Astrocyte (in vitro differentiated cells and primary cell): ENCODE measurements around the gene ENO2. TPM values are rescaled to one million over a fixed set of nuclear protein-coding genes. Genes with fewer than 3 reads are reported as not detected.

Source experiments
- DNase-seq: peaks from one replicate; pipeline ENCODE4 v3.0.0-alpha.2; 2010; ENCODE audit warnings: low read depth
- FAIRE-seq: peaks from 2 replicates; lab custom pipeline; 2011; peaks lifted over from hg19 to GRCh38; lab: Jason Lieb, UNC
- H2AFZ ChIP-seq: 2 replicates; pipeline ENCODE4 v1.6.0; 2012; ENCODE audit warnings: low read depth, low read length, inconsistent platforms
- H3K27ac ChIP-seq: 2 replicates; pipeline ENCODE4 v1.5.1; 2011; ENCODE audit warnings: low read depth, low read length, inconsistent platforms
- H3K27me3 ChIP-seq: 2 replicates; pipeline ENCODE4 v1.6.0; 2011; ENCODE audit warnings: low read length, inconsistent platforms; ENCODE audit not compliant: insufficient read depth
- H3K36me3 ChIP-seq: 2 replicates; pipeline ENCODE4 v1.5.1; 2011; ENCODE audit warnings: low read length, inconsistent platforms; ENCODE audit not compliant: insufficient read depth
- H3K4me1 ChIP-seq: 2 replicates; pipeline ENCODE4 v1.5.1; 2011; ENCODE audit warnings: low read length, inconsistent platforms; ENCODE audit not compliant: insufficient read depth
- H3K4me2 ChIP-seq: 2 replicates; pipeline ENCODE4 v1.6.0; 2012; ENCODE audit warnings: low read length, inconsistent platforms
- H3K4me3 ChIP-seq: 2 replicates; pipeline ENCODE4 v1.5.1; 2011; ENCODE audit warnings: low read depth, mild to moderate bottlenecking, low read length, inconsistent platforms; ENCODE audit not compliant: insufficient read depth
- H3K79me2 ChIP-seq: 2 replicates; pipeline ENCODE4 v1.6.0; 2012; ENCODE audit warnings: mild to moderate bottlenecking, low read length, inconsistent platforms; ENCODE audit not compliant: insufficient read depth
- H3K9ac ChIP-seq: 2 replicates; pipeline ENCODE4 v1.6.0; 2012; ENCODE audit warnings: mild to moderate bottlenecking, low read length, inconsistent platforms
- H3K9me3 ChIP-seq: 2 replicates; pipeline ENCODE4 v1.5.1; 2012; ENCODE audit warnings: low read depth, mild to moderate bottlenecking, low read length, inconsistent platforms; ENCODE audit not compliant: insufficient read depth
- H4K20me1 ChIP-seq: 2 replicates; pipeline ENCODE4 v1.6.0; 2012; ENCODE audit warnings: low read length, inconsistent platforms; ENCODE audit not compliant: insufficient read depth
- H3K27ac Mint-ChIP-seq: one replicate; pipeline ENCODE4 v1.8.0; 2021; ENCODE audit warnings: mild to moderate bottlenecking, mixed read lengths; ENCODE audit not compliant: unreplicated experiment
- H3K27me3 Mint-ChIP-seq: one replicate; pipeline ENCODE4 v1.8.0; 2021; ENCODE audit warnings: low read depth, mixed read lengths; ENCODE audit not compliant: unreplicated experiment
- H3K36me3 Mint-ChIP-seq: one replicate; pipeline ENCODE4 v1.8.0; 2021; ENCODE audit warnings: low read depth, mixed read lengths; ENCODE audit not compliant: unreplicated experiment
- H3K4me1 Mint-ChIP-seq: one replicate; pipeline ENCODE4 v1.8.0; 2021; ENCODE audit warnings: low read depth, mixed read lengths; ENCODE audit not compliant: unreplicated experiment
- H3K4me3 Mint-ChIP-seq: one replicate; pipeline ENCODE4 v1.8.0; 2021; ENCODE audit warnings: mild to moderate bottlenecking, moderate library complexity, mixed read lengths; ENCODE audit not compliant: unreplicated experiment
- H3K9me3 Mint-ChIP-seq: one replicate; pipeline ENCODE4 v1.8.0; 2021; ENCODE audit warnings: mild to moderate bottlenecking, mixed read lengths; ENCODE audit not compliant: unreplicated experiment
- EZH2 ChIP-seq: IDR thresholded peaks from 2 replicates; pipeline ENCODE4 v1.6.1; 2012; ENCODE audit warnings: mild to moderate bottlenecking, low read length, inconsistent platforms; ENCODE audit not compliant: insufficient read depth
- total RNA-seq: library from RNA; stranded (reverse); gene quantifications from 2 replicates; pipeline ENCODE4 v1.2.1, GENCODE V29; 2021
- TF ChIP-seq, protein P1 (sequence below): IDR thresholded peaks from 2 replicates; pipeline ENCODE4 v1.5.1; 2011; ENCODE audit warnings: low read depth, mild to moderate bottlenecking, inconsistent platforms, low read length, moderate library complexity; ENCODE audit not compliant: insufficient read depth

ENO2 gene
- total RNA-seq, 1 donor from 2014 or later = 46.4 TPM

GRCh38 chr12:6946033-6946919 lies 31.9 kb downstream of the ENO2 start:
- H3K4me3 ChIP-seq = no peak overlapping the region

DNA sequence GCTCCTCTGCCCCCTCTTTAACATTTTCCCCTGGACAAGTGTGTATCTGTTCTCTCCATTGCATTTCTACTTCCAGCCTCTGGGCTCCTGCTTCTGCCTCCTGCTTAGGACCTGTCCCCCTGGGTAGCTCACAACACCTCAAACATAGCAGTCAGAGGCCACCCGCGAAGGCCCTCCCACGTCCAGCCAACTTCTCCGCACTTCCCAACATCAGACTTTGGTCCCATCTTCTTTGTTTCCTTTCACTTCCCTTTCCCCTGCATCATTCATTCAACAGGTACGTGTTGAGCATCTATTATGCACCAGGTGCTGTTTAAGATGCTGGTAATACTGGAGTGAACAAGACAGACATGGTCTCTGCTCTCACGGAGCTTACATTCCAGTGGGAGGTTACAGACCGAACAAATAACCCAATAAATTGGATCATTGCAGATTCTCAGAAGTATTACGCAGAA lies 32.6 kb downstream of the ENO2 start:
- TF ChIP-seq, protein P1, sequence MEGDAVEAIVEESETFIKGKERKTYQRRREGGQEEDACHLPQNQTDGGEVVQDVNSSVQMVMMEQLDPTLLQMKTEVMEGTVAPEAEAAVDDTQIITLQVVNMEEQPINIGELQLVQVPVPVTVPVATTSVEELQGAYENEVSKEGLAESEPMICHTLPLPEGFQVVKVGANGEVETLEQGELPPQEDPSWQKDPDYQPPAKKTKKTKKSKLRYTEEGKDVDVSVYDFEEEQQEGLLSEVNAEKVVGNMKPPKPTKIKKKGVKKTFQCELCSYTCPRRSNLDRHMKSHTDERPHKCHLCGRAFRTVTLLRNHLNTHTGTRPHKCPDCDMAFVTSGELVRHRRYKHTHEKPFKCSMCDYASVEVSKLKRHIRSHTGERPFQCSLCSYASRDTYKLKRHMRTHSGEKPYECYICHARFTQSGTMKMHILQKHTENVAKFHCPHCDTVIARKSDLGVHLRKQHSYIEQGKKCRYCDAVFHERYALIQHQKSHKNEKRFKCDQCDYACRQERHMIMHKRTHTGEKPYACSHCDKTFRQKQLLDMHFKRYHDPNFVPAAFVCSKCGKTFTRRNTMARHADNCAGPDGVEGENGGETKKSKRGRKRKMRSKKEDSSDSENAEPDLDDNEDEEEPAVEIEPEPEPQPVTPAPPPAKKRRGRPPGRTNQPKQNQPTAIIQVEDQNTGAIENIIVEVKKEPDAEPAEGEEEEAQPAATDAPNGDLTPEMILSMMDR = no peak
- no peak for TF ChIP-seq EZH2
- Histone ChIP-seq H3K27me3 (no peaks in the 10 kb centered on the region), H2AFZ (no peak overlapping the region), H3K9ac (no peak overlapping the region), H3K79me2 (peaks cover 8% of the 10 kb centered on the region), H3K4me2 (no peak overlapping the region), H3K4me1 (peaks cover 23% of the 10 kb centered on the region), H3K4me3 (no peak overlapping the region), H3K9me3 (no peaks in the 10 kb centered on the region), H3K27ac (no peak overlapping the region), H3K36me3 (no peaks in the 10 kb centered on the region), H4K20me1 (peaks cover 19% of the 10 kb centered on the region)
- FAIRE-seq = no peak
- H3K27me3 Mint-ChIP-seq = no peaks in the 10 kb centered on the region
- no peak for DNase-seq
- peak overlapping the region; percentile 59 for H3K27ac Mint-ChIP-seq
- H3K9me3 Mint-ChIP-seq = no peaks in the 10 kb centered on the region
- H3K4me3 Mint-ChIP-seq = peak overlapping the region; percentile 80
- no peaks in the 10 kb centered on the region for H3K36me3 Mint-ChIP-seq
- H3K4me1 Mint-ChIP-seq = peaks cover 22% of the 10 kb centered on the region

More at GRCh38 chr12:6946033-6946919, 31.9 kb downstream of the ENO2 start:
- no peaks in the 10 kb centered on the region for H3K36me3 Mint-ChIP-seq
- Histone ChIP-seq H4K20me1 (peaks cover 19% of the 10 kb centered on the region), H2AFZ (no peak overlapping the region), H3K4me1 (peaks cover 24% of the 10 kb centered on the region), H3K27ac (no peak overlapping the region), H3K4me2 (no peak overlapping the region), H3K36me3 (no peaks in the 10 kb centered on the region), H3K79me2 (peaks cover 8% of the 10 kb centered on the region), H3K27me3 (no peaks in the 10 kb centered on the region), H3K9me3 (no peaks in the 10 kb centered on the region), H3K9ac (peak overlapping the region; percentile 87)
- no peak for DNase-seq
- peak overlapping the region; percentile 59 for H3K27ac Mint-ChIP-seq
- H3K9me3 Mint-ChIP-seq = no peaks in the 10 kb centered on the region
- H3K4me1 Mint-ChIP-seq = peaks cover 22% of the 10 kb centered on the region
- FAIRE-seq = no peak
- TF ChIP-seq, protein P1 = no peak
- no peak for TF ChIP-seq EZH2
- peak overlapping the region; percentile 80 for H3K4me3 Mint-ChIP-seq
- H3K27me3 Mint-ChIP-seq = no peaks in the 10 kb centered on the region

DNA sequence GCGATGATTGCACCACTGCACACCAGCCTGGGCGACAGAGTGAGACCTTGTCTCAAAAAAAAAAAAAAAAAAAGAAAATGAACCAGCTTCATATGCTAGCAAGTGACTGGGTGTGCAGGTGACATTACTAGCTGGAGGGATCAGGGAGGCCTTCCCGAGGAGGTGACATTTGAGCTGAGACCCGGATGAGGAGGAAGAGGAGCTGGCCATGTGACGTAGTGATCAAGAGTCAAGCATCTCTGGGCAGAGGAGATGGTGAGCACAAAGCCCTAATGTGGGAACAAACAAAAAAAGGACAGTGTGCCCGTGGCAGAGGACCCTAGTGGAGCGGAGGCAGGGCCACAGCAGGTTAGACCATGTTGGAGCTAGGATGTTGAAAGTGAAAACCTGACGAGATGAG lies 33.2 kb downstream of the ENO2 start:
- no peak overlapping the region for H3K4me2 ChIP-seq
- no peak overlapping the region for H3K9ac ChIP-seq
- H3K4me3 Mint-ChIP-seq = no peak overlapping the region
- no peaks in the 10 kb centered on the region for H3K36me3 ChIP-seq
- no peak overlapping the region for H3K27ac ChIP-seq
- no peak overlapping the region for H3K4me3 ChIP-seq
- no peak for DNase-seq
- H3K9me3 ChIP-seq = no peaks in the 10 kb centered on the region
- H3K27ac Mint-ChIP-seq = no peak overlapping the region
- H3K27me3 Mint-ChIP-seq = no peaks in the 10 kb centered on the region
- TF ChIP-seq, protein P1 = no peak
- TF ChIP-seq EZH2 = no peak
- peaks cover 8% of the 10 kb centered on the region for H3K79me2 ChIP-seq
- no peaks in the 10 kb centered on the region for H3K27me3 ChIP-seq
- no peaks in the 10 kb centered on the region for H3K9me3 Mint-ChIP-seq
- no peaks in the 10 kb centered on the region for H3K36me3 Mint-ChIP-seq
- FAIRE-seq = no peak
- peaks cover 19% of the 10 kb centered on the region for H4K20me1 ChIP-seq
- H3K4me1 Mint-ChIP-seq = peaks cover 25% of the 10 kb centered on the region
- H3K4me1 ChIP-seq = peaks cover 25% of the 10 kb centered on the region
- no peak overlapping the region for H2AFZ ChIP-seq
